Body of pancreas (tissue), 4 donors: ENCODE measurements around the gene APPBP2.

Experiments used
- POLR2A ChIP-seq, 3 donors: fragments of 450-650 bp; IDR thresholded peaks; one replicate each; pipeline ENCODE4 v1.6.1; 2016; ENCODE audit warnings: antibody characterized with exemption in 3 of 3, mild to moderate bottlenecking in 2 of 3
- TF ChIP-seq, protein P1 (sequence below), 7 experiments: fragments of 450-650 bp in 4 of 7; fragments of 200-600 bp in 3 of 7; sonication (generic) in 3 of 7; IDR thresholded peaks; one replicate each; pipeline ENCODE4 v1.5.1; 2016 to 2019; ENCODE audit warnings: antibody characterized with exemption in 7 of 7

DNA sequence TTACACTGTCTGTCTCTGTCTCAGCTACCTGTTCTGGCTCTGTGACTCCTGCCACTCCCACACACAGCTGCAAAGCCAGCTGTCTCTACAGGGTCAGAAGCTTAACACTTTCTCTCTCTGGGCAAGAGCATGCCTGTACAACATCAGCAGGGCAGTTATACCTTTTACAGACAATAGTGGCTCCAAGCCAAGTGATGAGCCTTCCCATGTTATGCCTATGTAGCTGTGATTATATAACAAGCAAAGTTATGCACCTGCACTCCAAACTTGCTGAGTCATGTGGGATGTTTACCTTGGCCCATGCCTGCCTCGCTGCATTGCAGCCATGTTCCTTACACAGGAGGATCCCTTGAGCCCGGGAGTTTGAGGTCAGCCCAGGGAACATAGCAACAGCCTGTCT is 31.8 kb upstream of the APPBP2 start:
- TF ChIP-seq, protein P1, sequence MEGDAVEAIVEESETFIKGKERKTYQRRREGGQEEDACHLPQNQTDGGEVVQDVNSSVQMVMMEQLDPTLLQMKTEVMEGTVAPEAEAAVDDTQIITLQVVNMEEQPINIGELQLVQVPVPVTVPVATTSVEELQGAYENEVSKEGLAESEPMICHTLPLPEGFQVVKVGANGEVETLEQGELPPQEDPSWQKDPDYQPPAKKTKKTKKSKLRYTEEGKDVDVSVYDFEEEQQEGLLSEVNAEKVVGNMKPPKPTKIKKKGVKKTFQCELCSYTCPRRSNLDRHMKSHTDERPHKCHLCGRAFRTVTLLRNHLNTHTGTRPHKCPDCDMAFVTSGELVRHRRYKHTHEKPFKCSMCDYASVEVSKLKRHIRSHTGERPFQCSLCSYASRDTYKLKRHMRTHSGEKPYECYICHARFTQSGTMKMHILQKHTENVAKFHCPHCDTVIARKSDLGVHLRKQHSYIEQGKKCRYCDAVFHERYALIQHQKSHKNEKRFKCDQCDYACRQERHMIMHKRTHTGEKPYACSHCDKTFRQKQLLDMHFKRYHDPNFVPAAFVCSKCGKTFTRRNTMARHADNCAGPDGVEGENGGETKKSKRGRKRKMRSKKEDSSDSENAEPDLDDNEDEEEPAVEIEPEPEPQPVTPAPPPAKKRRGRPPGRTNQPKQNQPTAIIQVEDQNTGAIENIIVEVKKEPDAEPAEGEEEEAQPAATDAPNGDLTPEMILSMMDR (IDR thresholded peaks at IDR 0.05), result no peak
- TF ChIP-seq POLR2A (IDR thresholded peaks at IDR 0.05), result no peak
